PC-9 (cell line): ENCODE measurements around the gene GABARAPL1.
"Not testable (repeated sequence)": the region's sequence is repeated elsewhere in the genome, so short reads cannot be mapped to it uniquely, and the experiment has no call there.

ENCODE experiments used
- CTCF ChIP-seq: fragments of 200-600 bp; sonication (generic); conservative IDR thresholded peaks from 2 replicates; pipeline ENCODE4 v1.6.1; 2017; ENCODE audit warnings: mixed run types, antibody characterized with exemption, mild to moderate bottlenecking, moderate library complexity
- EZH2 ChIP-seq: fragments of 200-600 bp; sonication (generic); IDR thresholded peaks from 2 replicates; pipeline ENCODE4 v1.8.0; 2017; ENCODE audit warnings: antibody characterized with exemption, low read depth

- not testable (repeated sequence) for TF ChIP-seq CTCF, EZH2
Measured at GRCh38 chr12:10186958-10187357, 25.7 kb upstream of the GABARAPL1 start.
